HG03439 (cell line): ENCODE data around the gene TMC5.

ENCODE experiments used
- ATAC-seq: cut with Tn5 transposase; IDR thresholded peaks from one replicate; pipeline ENCODE4 v1.9.1; 2021; ENCODE audit warnings: mild to moderate bottlenecking, moderate library complexity; ENCODE audit not compliant: unreplicated experiment

The TMC5 gene

DNA sequence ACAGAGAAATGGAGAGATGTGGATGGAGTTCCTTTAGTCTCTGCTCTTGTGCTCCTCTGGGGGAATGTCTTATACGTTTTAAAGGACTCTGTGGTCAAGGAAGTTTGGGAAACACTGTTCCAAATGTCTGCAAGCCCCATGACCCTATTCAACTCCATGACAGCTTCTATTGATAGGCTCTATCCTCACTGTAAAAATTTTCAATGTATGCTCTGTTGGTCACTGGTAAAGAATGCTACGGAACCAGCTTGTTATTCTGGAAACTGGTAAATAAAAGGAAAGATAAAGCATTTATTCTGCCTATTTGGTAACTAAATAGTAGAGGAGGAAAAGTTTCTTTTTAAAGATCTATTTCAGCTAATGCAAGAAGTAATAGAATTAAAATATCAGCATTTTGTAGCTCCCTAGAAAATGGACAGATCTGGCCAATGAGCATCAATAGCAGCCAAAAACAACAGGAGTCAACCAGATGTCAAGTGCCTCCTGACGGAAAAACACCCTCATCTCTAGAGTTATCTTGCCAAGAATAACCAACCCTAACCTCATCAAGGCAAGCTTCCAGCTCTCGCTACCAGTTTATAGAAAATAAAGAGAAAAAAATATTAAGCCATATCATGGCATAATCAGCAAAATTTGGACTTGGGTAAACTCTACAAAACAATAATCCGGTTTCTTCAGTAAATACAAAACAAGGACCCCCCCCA is 88.1 kb downstream of the TMC5 start:
- no peak for ATAC-seq

DNA sequence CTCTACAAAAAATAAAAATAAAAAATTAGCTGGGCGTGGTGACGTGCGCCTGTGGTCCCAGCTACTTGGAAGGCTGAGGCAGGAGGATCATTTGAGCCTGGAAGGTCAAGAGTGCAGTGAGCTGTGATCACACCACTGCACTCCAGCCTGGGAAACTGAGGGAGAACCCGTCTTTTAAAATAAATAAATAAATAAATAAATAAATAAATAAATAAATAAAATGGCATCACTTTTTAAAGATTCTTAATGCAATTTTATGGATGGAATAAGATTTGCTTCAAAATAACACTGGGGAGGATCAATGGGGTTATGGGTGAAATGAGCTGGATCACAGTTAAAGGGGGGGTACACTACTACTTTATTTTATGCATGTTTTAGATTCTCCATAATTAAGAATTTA is 89.3 kb downstream of the TMC5 start:
- ATAC-seq, result no peak

DNA sequence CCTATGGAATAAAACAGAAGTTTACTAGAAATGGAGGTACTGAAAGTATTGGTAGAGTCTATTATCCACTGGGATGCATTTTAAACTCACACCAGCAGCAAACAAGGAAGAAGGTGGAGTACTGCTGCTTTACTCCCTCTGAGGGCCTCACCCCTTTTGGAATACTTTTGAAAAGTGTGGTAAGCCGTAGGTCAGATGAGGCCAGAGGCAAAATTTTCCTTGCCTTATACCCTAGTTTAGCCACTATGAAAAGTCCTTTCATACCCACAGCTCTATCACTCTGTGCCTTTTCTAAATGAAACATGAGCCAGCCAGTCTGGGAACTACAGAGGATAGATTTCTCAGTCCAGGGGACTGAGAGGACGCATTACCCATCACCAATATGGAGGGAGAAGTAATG is 90.2 kb downstream of the TMC5 start:
- no peak for ATAC-seq

DNA sequence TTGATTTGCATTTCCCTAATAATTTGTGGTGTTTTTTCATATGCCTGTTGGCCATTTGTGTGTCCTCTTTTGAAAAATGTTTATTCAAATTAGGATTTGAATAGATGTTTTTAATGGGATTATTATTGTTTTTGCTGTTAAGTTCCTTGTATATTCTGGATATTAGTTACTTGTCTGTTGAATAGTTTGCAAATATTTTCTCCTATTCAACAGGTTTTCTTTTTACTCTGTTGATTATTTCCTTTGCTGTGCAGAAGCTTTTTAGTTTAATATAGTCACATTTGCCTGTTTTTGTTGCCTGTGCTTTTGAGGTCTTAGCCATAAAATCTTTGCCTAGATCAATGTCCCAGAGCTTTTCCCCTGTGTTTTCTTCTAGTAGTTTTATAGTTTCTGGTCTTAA is 94.6 kb downstream of the TMC5 start:
- no peak for ATAC-seq

DNA sequence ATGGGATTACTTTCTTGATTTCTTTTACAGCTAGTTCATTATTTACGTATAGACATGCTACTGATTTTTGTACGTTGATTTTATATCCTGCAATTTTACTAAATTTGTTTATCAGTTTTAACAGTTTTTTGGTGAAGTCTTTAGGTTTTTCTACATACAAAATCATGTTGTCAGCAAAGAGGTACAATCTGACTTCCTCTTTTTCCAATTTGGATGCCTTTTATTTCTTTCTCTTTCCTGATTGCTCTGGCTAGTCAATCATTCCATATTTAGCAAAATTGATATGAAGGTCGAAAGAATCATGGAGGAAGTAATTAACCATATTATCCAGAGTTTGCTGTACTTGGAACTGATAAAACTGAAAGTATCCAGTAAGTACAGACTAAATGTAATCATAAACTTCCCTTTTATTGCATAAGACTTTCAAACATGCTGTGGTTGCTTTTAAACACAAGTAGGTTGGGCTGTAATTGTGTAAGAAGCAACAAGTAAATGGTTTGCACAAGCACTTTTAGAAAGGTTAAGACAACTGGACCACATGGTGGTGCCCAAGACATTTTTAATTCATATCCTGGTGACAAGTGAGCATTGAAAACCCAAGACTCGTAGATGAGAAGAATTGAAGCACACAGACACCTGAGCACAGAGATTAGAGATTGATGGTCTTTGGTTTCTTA is 95.8 kb downstream of the TMC5 start:
- ATAC-seq, result no peak

DNA sequence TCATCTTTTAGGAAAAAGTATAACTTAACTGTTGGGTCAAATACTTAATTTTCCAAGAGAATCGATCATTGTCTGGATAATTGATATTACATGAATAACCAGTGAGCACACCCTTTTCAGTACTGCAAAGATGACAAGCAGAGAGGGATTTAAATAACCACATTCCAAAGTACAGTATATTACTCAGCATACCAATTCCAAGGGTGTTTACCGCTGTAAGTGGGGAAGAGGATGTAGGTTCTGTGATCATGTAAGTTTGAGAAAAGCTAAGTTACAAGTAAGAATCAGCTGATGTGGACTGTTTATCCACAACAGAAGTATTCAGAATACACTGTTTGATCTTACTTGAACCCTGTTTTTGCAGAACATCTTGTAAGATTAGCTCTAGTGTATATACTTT is 98.1 kb downstream of the TMC5 start:
- ATAC-seq, result no peak

DNA sequence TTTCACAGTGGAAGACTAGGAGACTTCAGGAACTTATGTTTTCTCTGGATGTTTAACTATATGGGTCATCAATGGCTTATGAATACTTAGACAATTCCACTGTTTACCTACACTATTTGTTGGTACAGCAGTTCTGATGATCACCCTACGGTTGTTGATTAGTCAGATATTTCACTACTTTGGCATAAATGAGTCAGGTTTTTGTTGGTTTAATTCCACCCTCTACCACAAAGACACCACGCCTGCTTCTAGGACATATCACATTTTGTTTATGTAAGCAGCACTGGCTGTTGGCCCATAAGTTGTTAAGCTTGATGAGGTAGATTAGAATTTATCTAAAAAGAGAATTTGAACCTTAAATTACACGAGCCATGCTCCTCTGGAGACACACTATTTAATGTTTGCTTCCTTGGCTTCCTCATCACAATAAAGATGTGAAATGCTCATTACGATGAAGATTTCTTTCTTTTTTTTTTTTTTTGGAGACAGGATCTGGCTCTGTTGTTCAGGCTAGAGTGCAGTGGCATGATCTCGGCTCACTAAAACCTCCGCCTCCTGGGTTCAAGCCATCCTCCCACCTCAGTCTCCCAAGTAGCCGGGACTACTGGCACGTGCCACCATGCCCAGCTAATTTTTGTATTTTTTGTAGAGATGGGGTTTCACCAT is 99.9 kb downstream of the TMC5 start:
- ATAC-seq, result no peak

DNA sequence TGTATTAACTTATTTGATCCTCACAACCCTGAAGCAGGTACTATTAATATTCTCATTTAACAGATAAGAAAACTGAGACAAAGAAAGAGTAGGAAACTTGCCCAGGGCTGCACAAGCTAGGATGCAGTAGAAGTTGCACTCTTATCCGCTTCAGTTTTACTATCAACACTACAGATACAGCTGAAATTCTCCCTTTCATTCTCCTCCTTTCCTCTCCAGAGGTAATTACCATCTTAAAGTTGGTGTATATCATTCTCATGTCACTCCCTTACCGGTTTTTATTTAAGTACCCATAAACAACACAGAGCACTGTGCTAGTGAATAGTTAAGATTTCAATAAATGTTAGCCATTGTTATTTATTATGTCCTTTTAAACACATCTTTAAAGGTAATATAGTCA is 100.7 kb downstream of the TMC5 start:
- no peak for ATAC-seq

DNA sequence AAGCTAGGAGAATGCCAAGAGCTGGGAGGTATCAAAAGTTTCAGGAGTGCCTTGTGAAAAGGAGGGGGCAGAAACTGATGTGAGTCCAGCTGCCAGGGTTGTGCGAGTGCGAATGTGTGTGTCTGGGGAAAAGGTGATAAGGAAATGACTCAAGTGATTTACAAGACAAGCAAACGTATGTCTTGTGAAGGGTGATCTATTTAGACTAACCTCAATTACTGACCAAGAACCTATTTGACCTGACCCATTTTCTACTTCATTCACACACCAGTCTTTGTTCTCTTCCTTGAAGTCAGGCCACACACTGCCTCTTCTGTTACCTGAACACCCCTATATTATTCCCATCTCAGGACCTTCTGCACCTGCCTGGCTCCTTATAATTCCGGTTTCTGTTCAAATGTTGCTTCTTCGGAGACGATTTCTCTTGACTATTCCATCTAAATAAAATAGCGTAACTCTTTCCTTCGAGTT is 103.2 kb downstream of the TMC5 start:
- ATAC-seq, result no peak

DNA sequence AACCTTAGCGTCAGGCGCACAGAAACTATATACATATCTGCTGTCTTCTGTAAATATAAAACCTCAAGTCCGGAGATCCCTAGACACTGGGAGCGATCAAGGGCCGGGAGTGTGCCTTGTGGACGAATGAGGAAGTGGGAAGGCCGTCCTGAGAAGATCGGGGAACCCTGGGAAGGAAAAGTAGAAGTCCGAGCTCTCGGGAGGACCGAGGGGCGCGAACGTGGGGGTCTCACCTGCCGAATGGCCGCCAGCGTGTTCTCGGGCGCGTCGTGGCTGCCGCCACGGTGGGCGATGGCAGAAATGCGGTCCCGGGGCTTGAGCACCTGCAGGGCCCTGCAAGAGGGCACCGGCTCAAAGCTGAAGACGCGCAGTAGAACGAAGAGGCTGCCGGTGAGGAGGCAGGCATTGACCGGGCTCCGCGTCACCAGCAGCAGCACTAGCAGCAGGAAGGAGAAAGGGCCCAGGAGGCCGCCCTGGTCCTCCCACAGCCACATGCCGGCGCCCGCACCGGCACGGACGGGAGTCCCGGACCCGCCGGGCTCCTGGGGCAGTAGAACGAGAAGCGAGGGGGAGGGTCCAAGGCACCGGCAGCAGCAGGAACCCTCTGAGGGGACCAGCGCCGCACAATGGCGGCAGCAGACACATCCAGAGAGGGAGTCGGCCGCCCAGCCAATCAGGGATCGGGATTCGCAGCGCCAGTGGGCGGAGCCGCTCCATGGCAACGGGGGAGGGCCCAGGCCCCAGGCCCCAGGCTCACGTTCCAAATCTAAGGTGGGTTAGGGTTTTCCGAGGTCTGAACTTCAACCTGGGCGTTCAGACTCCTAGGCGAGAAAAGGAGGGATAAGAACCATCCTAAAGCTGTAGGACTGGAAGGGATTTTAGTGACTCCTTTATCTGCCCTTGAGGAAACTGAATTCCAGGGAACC is 104.1 kb downstream of the TMC5 start, which contains the start of gene GDE1:
Gene GDE1 (minus strand): TSS at position 628 of the 926 bp plus-strand sequence. CDS start 134 bp downstream, at position 494.
- ATAC-seq, result peak; percentile 61

DNA sequence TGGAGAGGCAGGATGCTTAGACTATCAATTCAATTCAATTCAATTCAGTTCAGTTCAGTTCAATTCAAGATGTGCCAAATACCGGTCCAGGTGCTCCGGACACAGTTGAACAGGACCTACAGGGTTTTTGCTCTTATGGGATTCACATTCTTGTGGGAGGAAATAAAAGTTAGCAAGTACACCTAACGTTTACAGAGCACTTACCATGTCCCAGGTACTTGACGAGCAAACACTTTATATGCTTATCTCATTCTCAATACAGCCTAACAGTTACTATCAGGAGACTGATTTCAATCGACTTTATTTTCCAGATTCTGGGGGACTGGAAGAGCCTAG is 104.7 kb downstream of the TMC5 start:
- ATAC-seq, result no peak

DNA sequence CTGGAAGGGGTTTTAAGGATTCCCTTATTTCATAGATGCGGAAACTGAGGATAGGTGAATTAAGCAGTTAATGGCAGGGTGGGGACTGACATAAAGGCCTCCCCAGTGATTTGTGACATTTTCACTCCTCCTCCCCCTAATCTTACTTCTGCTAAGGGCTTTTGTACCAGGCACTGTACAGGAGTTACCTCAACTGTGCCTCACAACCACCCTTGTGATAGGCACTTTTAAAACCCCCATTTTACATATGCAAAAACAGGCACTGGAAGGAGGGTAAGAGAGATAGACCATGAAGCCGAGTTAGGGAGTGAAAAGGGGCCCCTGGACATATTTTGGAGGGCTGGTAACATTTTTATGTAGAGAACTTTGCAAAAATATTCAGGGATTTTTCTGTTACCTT is 105.1 kb downstream of the TMC5 start:
- ATAC-seq, result no peak

DNA sequence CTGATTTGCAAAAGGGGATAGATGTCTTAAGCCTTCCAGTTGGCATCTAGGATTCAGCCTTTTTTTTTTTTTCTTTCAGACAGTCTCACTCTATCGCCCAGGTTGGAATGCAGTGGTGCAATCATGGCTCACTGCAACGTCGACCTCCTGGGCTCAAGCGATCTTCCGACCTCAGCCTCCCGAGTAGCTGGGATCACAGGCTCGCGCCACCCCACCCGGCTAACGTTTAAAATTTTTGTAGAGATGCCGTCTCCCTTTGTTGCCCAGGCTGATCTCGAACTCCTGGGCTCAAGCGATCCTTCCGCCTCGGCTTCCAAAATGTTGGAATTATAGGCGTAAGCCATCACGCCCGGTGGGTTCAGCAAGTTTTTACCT is 105.5 kb downstream of the TMC5 start:
- no peak for ATAC-seq

DNA sequence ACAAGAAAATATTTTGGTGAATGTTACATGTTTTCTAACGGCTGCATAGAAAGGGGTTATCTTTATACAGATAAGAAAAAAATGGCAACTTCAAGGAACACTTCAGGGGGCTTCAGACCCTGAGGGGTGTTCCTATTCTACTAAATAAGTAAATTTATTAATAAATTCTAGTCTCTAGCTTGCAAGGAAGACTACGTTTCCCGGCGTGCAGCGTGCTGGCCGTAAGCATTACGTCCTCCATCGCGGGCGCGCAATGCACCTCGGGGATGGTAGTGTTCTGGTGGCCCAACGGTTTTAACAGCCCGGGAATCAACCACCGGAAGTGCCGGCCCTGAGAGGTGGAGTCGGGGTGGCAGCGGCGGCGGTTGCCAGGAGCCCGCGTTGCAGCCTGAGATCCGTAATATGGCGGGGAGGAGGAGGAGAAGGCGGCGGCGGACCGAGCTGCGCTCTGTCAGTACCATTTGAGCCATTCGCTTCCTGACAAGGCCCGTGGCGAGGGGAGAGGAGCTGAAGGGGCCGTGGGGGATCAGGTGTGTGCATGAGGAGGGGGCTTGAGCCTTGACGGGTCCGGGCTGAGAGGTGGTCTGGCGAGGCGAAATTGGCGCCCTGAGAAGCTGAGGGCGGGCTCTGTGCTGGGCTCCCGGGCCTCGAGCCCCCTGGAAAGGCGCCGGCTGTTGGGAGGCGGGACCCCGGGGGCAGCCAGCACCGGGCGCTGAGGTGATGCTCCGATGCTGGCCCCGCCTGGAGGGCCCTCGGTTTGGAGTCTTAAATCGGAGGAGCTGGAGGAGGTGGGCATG is 106.1 kb downstream of the TMC5 start, which contains the start of gene CCP110:
Gene CCP110 (plus strand): TSS at position 384 of the 797 bp plus-strand sequence. CDS start 3,940 bp downstream, outside the sequence.
- peak; percentile 67 for ATAC-seq

DNA sequence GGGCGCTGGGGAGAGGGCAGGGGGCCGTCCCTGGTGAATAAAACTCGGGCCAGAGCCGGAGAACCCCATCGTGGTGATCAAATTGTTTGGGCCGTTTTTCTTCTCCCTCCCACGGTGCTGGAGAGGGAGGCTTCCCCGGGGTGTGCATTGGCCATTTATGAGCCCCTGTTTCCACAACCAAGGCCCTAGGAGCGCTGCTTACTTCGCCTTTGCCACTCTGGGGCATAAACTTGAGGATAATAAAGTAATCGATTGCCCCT is 106.6 kb downstream of the TMC5 start:
- ATAC-seq, result no peak

DNA sequence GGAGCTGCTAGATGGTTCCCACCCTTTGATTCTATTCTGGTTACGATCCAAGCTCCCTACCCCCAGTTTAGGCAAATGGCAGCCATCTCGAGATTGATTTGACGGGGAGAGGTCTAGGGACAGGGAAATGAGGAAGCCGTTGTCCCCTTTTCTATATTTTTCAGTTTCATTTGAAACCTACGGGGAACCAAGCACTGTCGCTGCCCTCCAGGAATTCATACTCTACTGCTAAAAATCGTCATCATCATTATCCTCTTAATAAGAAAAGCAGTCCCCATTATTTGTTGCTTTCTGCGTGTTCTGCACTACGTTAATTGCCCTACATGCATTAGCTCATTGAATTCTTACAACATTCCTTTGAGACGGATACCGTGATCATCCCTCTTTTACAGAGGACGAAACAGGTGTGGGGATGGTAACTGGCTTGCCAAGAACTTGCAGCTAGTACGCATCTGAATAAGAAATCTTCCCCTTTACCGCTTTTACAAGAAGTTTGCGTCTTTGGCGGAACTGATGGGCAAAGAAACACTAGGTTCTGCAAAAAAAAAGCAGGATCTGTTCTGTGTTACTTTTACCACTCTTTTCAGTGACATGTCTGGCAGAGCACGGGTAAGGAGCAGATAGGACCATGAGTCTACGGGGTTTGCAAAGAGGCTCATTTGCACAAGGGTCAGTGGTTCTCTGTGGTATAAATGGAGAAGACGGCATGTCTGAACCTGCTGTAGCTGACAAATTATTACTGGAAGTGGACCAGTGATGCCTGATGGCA is 107.1 kb downstream of the TMC5 start:
- no peak for ATAC-seq

DNA sequence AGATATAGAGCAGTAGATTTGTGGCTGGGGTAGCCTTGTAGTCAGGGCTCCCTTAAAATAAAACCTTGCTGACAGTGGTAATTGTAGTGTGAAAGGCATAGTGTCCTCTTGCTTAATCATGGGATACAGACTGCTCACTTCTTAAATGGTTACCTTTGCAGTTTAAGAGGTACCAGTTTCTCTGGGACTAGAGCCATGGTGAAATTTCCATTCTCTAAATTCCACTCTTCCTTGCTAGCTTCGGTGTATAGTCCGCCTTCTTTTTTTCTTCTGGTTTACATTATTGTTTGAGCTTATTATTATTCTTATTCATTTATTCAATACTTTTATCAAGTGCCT is 107.7 kb downstream of the TMC5 start:
- no peak for ATAC-seq

DNA sequence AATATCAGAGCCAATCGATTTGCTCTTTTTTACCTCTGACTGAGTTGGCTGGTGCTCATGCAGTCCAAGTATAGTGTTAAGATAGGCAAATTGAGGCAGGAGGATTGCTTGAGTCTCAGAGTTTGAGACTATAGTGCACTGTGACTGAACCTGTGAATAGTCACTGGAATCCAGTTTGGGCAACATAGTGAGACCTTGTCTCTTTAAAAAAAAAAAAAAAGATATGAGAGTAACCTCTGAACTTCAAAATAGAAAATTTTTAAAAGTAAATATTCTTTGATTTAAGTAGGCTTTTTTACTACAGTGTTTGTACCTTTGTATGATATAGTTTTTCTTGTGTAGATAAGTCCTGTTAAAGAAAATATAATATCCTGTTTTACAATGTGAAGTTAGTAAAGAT is 109.5 kb downstream of the TMC5 start:
- no peak for ATAC-seq

DNA sequence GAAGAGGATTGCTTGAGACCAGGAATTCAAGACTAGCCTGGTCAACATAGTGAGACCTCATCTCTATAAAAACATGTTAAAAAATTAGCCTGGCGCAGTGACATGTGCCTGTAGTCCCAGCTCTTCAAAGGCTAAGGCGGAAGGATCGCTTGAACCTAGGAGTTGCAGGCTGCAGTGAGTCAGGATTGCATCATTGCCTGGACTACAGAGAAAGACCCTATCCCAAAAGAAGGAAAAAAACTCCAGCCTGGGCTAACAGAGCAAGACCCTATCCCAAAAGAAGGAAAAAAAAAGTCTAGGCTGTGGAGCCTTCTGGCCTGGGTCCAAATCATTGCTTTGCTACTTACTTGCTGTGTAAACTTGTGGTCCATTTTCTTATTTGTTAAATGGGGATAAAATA is 111.0 kb downstream of the TMC5 start:
- ATAC-seq, result no peak

DNA sequence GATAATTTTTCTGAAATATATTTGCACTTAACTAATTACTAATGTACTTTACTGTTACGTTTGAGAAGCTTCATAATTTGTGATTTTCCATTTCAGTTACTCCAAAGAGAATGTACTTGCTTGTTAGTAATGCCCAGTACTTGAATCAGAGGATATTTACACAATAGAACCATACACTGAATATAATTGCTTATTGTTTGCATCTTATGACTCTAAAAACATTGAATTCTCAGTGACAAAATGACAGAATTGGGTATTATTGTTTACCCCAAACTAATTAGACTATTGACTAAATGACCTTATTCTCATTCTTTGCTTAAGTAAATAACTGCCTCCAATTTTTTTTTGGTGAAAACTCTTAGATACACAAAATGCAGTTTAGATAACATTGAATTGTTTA is 114.9 kb downstream of the TMC5 start:
- no peak for ATAC-seq
